Neuronal stem cell (in vitro differentiated cells): ENCODE results near the gene BCAS3.

Experiments
- DNase-seq: peaks from one replicate; pipeline ENCODE4 v3.0.0-alpha.2; 2013; ENCODE audit warnings: low spot score
- H2AFZ ChIP-seq: one replicate; pipeline ENCODE4 v1.6.1; 2013; ENCODE audit warnings: mild to moderate bottlenecking, low read length, inconsistent platforms
- H2AK5ac ChIP-seq: 2 replicates; pipeline ENCODE4 v1.6.1; 2013; ENCODE audit warnings: low read depth, mild to moderate bottlenecking, inconsistent platforms, low read length, moderate library complexity, mixed read lengths
- H2BK120ac ChIP-seq: 2 replicates; pipeline ENCODE4 v1.6.1; 2013; ENCODE audit warnings: low read depth, mild to moderate bottlenecking, inconsistent platforms, low read length, moderate library complexity, mixed read lengths
- H2BK12ac ChIP-seq: one replicate; pipeline ENCODE4 v1.6.1; 2013; ENCODE audit warnings: low read length, inconsistent platforms
- H2BK15ac ChIP-seq: 2 replicates; pipeline ENCODE4 v1.6.1; 2013; ENCODE audit warnings: mild to moderate bottlenecking, low read length, inconsistent platforms, mixed read lengths
- H2BK5ac ChIP-seq: one replicate; pipeline ENCODE4 v1.6.1; 2013; ENCODE audit warnings: inconsistent platforms, mild to moderate bottlenecking, low read length, moderate library complexity
- H3K14ac ChIP-seq: one replicate; pipeline ENCODE4 v1.6.1; 2013; ENCODE audit warnings: low read length, inconsistent platforms
- H3K18ac ChIP-seq: 2 replicates; pipeline ENCODE4 v1.6.1; 2013; ENCODE audit warnings: low read length, inconsistent platforms
- H3K23ac ChIP-seq: 2 replicates; pipeline ENCODE4 v1.6.1; 2013; ENCODE audit warnings: low read depth, mild to moderate bottlenecking, mixed read lengths, low read length, inconsistent platforms; ENCODE audit not compliant: poor library complexity
- H3K27ac ChIP-seq: replicated peaks from 3 replicates; pipeline ENCODE4 v1.5.1; 2013; ENCODE audit warnings: low read length, inconsistent platforms
- H3K27me3 ChIP-seq, 3 experiments: 2 replicates each; pipeline ENCODE4 v1.6.1; 2013; ENCODE audit warnings: low read length in 3 of 3, mild to moderate bottlenecking in 2 of 3, inconsistent platforms in 1 of 3, low read depth in 1 of 3, mixed read lengths in 1 of 3, moderate library complexity in 1 of 3; ENCODE audit not compliant: control insufficient read depth in 3 of 3, insufficient read depth in 3 of 3
- H3K36me3 ChIP-seq, 2 donors: replicated peaks in 1 of 2; 2 replicates each; pipeline ENCODE4 v1.6.1; 2013; ENCODE audit warnings: low read length in 2 of 2; ENCODE audit not compliant: control insufficient read depth in 2 of 2, insufficient read depth in 2 of 2
- H3K4ac ChIP-seq: 2 replicates; pipeline ENCODE4 v1.6.1; 2013; ENCODE audit warnings: inconsistent platforms, mild to moderate bottlenecking, low read length, moderate library complexity
- H3K4me1 ChIP-seq, 2 donors: 1 replicate in 1 of 2; 2 replicates in 1 of 2; pipeline ENCODE4 v1.6.1; 2013; ENCODE audit warnings: low read length in 2 of 2, low read depth in 1 of 2; ENCODE audit not compliant: control insufficient read depth in 2 of 2, insufficient read depth in 1 of 2
- H3K4me2 ChIP-seq: one replicate; pipeline ENCODE4 v1.6.1; 2013; ENCODE audit warnings: mild to moderate bottlenecking, low read length, inconsistent platforms; ENCODE audit not compliant: insufficient read depth, poor library complexity, severe bottlenecking
- H3K4me3 ChIP-seq, 2 donors: 2 replicates each; pipeline ENCODE4 v1.5.1; 2013; ENCODE audit warnings: low read length in 2 of 2, mild to moderate bottlenecking in 2 of 2, inconsistent platforms in 1 of 2, moderate library complexity in 1 of 2
- H3K79me1 ChIP-seq: one replicate; pipeline ENCODE4 v1.6.1; 2013; ENCODE audit warnings: low read depth, mild to moderate bottlenecking, inconsistent platforms, low read length, moderate library complexity
- H3K9ac ChIP-seq: one replicate; pipeline ENCODE4 v1.6.1; 2013; ENCODE audit warnings: mild to moderate bottlenecking, low read depth, low read length, inconsistent platforms; ENCODE audit not compliant: poor library complexity
- H3K9me3 ChIP-seq, 2 donors: replicated peaks in 1 of 2; 2 replicates each; pipeline versions ENCODE3 to v1.6.1; 2013; ENCODE audit warnings: low read length in 2 of 2, mild to moderate bottlenecking in 2 of 2, inconsistent platforms in 1 of 2, low read depth in 1 of 2, mixed read lengths in 1 of 2, moderate library complexity in 1 of 2; ENCODE audit not compliant: control insufficient read depth in 2 of 2, insufficient read depth in 1 of 2
- H4K8ac ChIP-seq: one replicate; pipeline ENCODE4 v1.6.1; 2013; ENCODE audit warnings: low read depth, mild to moderate bottlenecking, inconsistent platforms, low read length, moderate library complexity
- H4K91ac ChIP-seq: one replicate; pipeline ENCODE4 v1.6.1; 2013; ENCODE audit warnings: low read length, low read depth, mild to moderate bottlenecking, inconsistent platforms; ENCODE audit not compliant: poor library complexity
- WGBS, 2 donors: extraction: QIAGEN DNeasy Blood & Tissue Kit; methylation state at CpG; one replicate each; pipeline ENCODE4 v1.1.7; 2013; ENCODE audit warnings: missing lambda C conversion rate in 2 of 2, mixed read lengths in 1 of 2; ENCODE audit not compliant: insufficient read length in 2 of 2, insufficient replicate concordance in 1 of 2; ENCODE audit errors: extremely low coverage in 2 of 2; 5-methylcytosine and 5-hydroxymethylcytosine counted together

The BCAS3 gene

DNA sequence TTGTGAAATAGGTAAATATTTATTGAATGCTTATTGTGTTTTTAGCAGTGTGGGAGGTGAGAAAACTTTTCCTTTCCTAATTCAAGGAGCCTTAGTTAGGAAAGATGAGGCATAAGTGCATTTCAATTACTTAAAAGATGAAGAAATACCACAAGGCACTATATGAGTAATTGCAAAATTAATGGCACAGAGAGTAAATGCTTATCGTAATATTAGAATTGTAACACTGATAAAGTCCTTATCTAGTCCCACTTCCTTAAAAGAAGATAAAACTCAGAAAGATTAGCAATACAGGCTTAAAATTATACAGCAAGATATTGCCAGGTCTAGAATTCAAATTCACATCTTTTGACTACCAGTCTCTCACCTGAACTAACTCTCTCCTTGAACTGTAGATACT, 489.4 kb downstream of the BCAS3 start:
- H3K4me2 ChIP-seq, result no peak overlapping the region
- H3K23ac ChIP-seq, result no peak overlapping the region
- WGBS, 2 donors, result no CpG with 5 or more reads among the region's 1 CpG
- no peak overlapping the region for H3K18ac ChIP-seq
- H2BK120ac ChIP-seq, result no peak overlapping the region
- H4K91ac ChIP-seq, result no peak overlapping the region
- H3K9ac ChIP-seq, result no peak overlapping the region
- no peak overlapping the region for H3K4ac ChIP-seq
- no peak for DNase-seq
- H4K8ac ChIP-seq, result no peak overlapping the region
- H2BK12ac ChIP-seq, result no peak overlapping the region
- H2AFZ ChIP-seq, result no peak overlapping the region
- H3K4me1 ChIP-seq, result no peaks in the 10 kb centered on the region
- no peak overlapping the region for H3K14ac ChIP-seq
- H3K27me3 ChIP-seq, result no peaks in the 10 kb centered on the region
- H2BK15ac ChIP-seq, result no peak overlapping the region
- H2BK5ac ChIP-seq, result no peak overlapping the region
- H3K79me1 ChIP-seq, result no peaks in the 10 kb centered on the region
- peaks cover 2 to 6% of the 10 kb centered on the region in 2 donors for H3K9me3 ChIP-seq
- no peak overlapping the region for H3K4me3 ChIP-seq
- H3K27ac ChIP-seq, result no peak overlapping the region
- no peaks in the 10 kb centered on the region for H3K36me3 ChIP-seq
- no peak overlapping the region for H2AK5ac ChIP-seq

- Histone ChIP-seq H3K4ac (no peak overlapping the region), H3K36me3 (no peaks in the 10 kb centered on the region), H3K9ac (no peak overlapping the region), H2BK12ac (no peak overlapping the region), H3K79me1 (no peaks in the 10 kb centered on the region), H3K27me3 (no peaks in the 10 kb centered on the region), H3K9me3 (peaks cover 2 to 6% of the 10 kb centered on the region in 2 donors), H3K23ac (no peak overlapping the region), H3K18ac (no peak overlapping the region), H2AFZ (no peak overlapping the region), H2BK15ac (no peak overlapping the region), H4K8ac (no peak overlapping the region), H2AK5ac (no peak overlapping the region), H2BK5ac (no peak overlapping the region), H3K4me2 (no peak overlapping the region), H3K14ac (no peak overlapping the region), H2BK120ac (no peak overlapping the region), H3K27ac (no peak overlapping the region), H3K4me1 (no peaks in the 10 kb centered on the region), H4K91ac (no peak overlapping the region), H3K4me3 (no peak overlapping the region)
- no peak for DNase-seq
- no CpG with 5 or more reads among the region's 2 CpGs for WGBS, 2 donors
Observed at GRCh38 chr17:61168506-61168905, 490.9 kb downstream of the BCAS3 start.

- DNase-seq, result no peak
- Histone ChIP-seq H3K36me3 (no peaks in the 10 kb centered on the region), H3K4me1 (peaks cover 0 to 9% of the 10 kb centered on the region in 2 donors), H3K4me3 (no peak overlapping the region), H2BK120ac (no peak overlapping the region), H2BK5ac (no peak overlapping the region), H4K91ac (no peak overlapping the region), H3K9me3 (no peaks in the 10 kb centered on the region), H3K79me1 (no peaks in the 10 kb centered on the region), H3K27me3 (no peaks in the 10 kb centered on the region), H2AK5ac (no peak overlapping the region), H2BK15ac (no peak overlapping the region), H4K8ac (no peak overlapping the region), H2AFZ (no peak overlapping the region), H3K9ac (no peak overlapping the region), H3K4ac (no peak overlapping the region), H2BK12ac (no peak overlapping the region), H3K27ac (no peak overlapping the region), H3K18ac (no peak overlapping the region), H3K14ac (no peak overlapping the region), H3K23ac (no peak overlapping the region), H3K4me2 (no peak overlapping the region)
- no CpG with 5 or more reads among the region's 1 CpG for WGBS, 2 donors
Observed at GRCh38 chr17:61174310-61174709, 496.7 kb downstream of the BCAS3 start.

DNA sequence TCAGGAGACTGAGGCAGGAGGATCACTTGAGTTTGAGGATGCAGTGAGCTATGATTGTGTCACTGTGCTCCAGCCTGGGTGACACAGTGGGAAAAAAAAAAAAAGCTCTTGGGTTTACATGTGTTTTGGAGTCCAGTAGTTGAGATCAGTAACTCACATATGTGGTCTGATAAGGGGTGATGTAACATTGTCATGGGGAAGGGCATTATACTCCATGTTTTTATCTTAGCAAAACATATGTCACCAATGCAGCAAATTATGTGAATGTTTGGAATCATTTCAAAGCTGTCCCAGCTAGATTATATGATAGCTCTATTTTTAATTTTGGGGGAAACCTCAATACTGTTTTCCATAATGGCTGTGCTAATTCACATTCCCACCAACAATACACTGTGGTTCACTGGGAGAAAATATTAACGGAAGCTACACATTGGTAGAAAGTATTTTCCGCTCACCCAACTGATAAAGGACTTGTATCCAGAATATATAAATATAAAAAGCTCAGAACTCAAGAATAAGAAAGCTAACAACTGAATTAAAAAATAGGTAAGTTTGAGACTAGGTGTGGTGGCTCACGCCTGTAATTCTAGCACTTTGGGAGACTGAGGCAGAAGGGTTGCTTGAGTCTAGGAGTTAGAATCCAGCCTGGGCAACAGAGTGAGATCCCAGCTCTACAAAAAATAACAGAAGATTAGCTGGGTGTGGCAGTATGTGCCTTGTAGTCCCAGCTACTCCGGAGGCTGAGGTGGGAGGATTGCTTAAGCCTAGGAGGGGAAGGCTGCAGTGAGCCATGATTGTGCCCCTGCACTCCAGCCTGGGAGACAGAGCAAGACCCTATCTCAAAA, 497.9 kb downstream of the BCAS3 start:
- Histone ChIP-seq H3K23ac (no peak overlapping the region), H4K91ac (no peak overlapping the region), H3K4me2 (no peak overlapping the region), H3K4ac (no peak overlapping the region), H3K9me3 (no peaks in the 10 kb centered on the region), H4K8ac (no peak overlapping the region), H2BK120ac (no peak overlapping the region), H3K9ac (no peak overlapping the region), H2BK5ac (no peak overlapping the region), H3K18ac (no peak overlapping the region), H3K14ac (no peak overlapping the region), H3K27me3 (no peaks in the 10 kb centered on the region), H2BK15ac (no peak overlapping the region), H2BK12ac (no peak overlapping the region), H2AK5ac (no peak overlapping the region), H3K27ac (no peak overlapping the region), H3K4me3 (no peak overlapping the region), H3K4me1 (peaks cover 2 to 14% of the 10 kb centered on the region in 2 donors), H3K36me3 (no peaks in the 10 kb centered on the region), H3K79me1 (no peaks in the 10 kb centered on the region), H2AFZ (no peak overlapping the region)
- whole genome bisulfite sequencing, 2 donors, result no CpG with 5 or more reads among the region's 4 CpGs
- no peak for DNase-seq
